ENCODE results near the gene REEP5.
A peak's percentile ranks its signal among the peaks of the same experiment; 100 is the strongest.
"Not testable (repeated sequence)": the region's sequence is repeated elsewhere in the genome, so short reads cannot be mapped to it uniquely, and the experiment has no call there.

REEP5 gene

DNA sequence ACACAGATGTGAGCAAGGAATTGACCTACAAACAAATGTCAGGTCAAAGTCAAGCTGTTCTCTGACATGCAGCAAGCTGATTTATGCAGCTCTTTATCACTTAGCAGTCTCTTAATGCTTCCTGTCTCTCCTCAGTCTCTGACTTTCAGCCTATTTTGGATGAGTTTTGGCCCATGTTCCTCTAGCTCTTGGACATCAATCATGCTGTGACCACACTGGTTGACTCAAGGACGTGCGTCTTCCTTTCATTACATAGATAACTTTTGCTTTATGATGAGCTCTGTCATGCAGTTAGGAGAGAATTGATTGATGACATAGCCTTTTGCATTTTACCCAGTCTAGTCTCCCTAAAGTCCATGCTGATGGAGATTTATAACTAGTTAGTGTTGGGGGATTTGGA, 9.4 kb upstream of the REEP5 start:
- DNase-seq = no peak

- DNase-seq = peak; percentile 43
Measured at GRCh38 chr5:112930082-112930344, 8.0 kb upstream of the REEP5 start.

- DNase-seq = peak; percentile 3
Measured at GRCh38 chr5:112929336-112930081, 7.5 kb upstream of the REEP5 start.

DNA sequence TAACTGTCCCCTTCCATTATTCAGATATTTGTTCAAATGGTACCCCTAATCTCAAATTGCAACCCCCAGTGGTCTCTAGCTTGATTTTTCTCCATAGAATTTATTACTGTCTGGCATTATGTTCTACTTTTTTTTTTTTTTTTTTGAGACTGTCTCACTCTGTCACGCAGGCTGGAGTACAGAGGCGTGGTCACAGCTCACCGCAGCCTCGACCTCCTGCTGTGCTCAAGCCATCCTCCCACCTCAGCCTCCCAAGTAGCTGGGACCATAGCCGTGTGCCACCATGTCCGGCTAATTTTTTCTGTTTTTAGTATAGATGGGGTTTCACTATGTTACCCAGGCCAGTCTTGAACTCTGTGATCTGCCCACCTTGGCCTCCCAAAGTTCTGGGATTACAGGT, 2.0 kb upstream of the REEP5 start:
- DNase-seq = no peak

DNA sequence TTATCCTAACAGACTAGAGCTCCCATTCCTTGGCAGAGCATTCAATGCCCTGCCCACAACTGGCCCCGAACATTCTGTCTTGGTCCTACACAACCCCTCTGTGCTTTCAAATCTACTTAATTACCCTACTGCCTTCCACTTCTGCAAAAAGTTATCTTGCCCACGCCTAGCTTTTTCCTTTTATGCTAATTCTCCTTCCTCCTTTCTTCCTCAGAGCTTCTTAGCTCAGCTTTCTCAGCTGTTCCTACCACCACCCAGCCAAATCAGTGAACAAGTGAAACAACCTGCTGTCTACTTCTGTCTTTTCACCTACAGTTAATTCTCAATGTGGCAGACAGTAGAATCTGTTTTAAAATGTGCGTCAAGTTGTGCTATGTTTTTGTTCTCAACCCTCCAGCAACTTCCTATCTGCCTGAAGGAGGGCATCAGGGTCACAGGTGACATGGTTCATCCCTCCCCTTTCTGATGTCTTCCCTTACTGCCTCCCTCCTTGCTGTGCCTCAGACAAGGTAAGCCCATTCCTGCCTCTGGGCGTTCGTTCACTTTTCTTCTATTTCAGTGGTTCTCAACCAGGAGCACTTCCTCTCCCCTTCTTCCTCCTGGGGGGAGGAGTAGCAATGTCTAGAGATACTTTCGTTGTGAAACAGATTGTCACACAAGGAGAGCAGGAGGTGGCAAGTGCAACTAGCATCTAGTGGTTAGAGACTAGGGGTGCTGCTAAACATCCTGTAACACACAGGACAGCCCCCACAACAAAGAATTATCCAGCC, 1.3 kb upstream of the REEP5 start:
- peak; percentile 31 for DNase-seq

- DNase-seq = peak; percentile 62
Measured at GRCh38 chr5:112921026-112921832, 798 bp downstream of the REEP5 start.

GRCh38 chr5:112919972-112920371, 2.1 kb downstream of the REEP5 start:
- DNase-seq = no peak

DNA sequence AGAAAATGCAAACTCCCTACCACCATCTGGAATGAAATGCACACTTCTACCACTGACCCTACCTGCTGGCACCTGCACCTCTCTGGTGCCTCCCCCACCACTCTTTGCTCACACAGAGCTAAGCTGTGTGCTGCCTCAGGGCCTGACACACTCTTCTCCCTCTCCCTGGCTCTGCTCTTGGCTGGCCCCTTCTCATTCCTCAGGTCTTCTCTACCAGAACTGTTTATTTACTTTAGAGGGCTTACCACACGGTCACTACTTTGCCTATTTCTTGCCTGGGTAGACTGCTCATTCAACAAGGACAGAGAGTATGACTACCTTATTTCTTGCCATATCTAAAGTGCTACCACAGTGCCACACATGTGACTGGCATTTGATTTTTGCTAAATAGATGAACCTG, 3.3 kb downstream of the REEP5 start:
- no peak for DNase-seq

DNA sequence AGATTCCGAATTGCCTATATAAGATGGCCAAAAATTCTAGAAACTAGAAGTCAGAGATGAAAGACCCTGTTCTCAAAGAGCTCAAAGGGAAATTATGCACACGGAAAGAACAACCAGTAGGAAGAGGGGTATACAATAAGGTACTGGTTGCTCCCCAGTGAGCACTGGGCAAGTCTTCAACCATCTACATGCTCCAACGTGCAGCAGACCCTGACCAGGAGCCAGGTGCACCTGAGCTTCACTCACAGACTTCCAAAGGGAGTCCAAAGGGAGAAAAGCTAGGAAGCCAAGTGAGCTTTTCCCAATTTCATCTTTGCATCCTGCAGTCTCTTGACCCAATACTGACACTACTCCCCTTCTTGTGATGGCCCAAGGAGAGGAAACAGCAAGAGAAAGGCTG, 3.9 kb downstream of the REEP5 start:
- DNase-seq = no peak

- DNase-seq = peak; percentile 30
Measured at GRCh38 chr5:112917453-112917995, 4.5 kb downstream of the REEP5 start.

GRCh38 chr5:112915831-112916230, 6.2 kb downstream of the REEP5 start:
- no peak for DNase-seq

DNA sequence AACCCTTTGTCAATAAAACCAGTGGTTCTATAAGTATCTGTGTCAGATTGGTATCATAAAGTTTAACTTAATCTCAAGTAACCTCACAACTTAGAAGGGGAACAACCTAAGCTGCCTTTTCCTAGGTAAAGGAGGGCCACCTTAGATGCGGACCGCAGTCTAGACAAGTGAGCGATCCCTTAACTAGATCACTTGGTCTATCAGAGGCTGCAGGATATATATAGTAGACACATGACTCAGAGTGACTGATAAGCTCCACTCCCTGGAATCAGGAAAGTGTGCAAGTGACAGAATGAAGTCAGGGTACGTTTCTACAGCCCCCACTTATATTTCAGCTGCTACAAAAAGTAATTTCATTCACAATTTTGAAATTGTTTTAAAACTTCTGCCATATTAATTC, 7.4 kb downstream of the REEP5 start:
- DNase-seq = no peak

- DNase-seq = no peak
Measured at GRCh38 chr5:112910529-112910928, 11.5 kb downstream of the REEP5 start.

- no peak for DNase-seq
Measured at GRCh38 chr5:112908854-112909253, 13.2 kb downstream of the REEP5 start.

DNA sequence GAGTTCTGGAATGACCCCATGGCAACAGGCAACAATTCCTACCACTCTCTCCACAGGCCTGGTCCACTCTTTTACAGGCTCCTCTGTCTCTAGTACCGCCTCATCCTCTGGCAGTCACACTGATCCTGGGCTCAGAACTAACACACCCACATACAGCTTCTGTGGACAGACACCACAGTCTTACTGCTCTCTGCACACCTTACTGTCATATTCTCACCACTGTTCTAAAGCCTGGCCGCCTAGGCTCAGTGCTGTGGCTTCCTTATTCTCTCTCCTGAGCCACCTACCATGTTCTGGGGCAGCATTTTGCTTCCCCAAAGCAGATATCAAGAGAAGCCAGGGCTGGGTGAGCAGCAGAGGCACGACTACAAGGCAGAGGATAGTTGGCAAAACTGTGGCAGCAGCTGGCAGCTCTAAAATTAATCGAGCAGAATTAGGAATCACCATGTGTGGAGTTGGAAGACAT, 14.8 kb downstream of the REEP5 start:
- no peak for DNase-seq

GRCh38 chr5:112906637-112907036, 15.4 kb downstream of the REEP5 start:
- DNase-seq = no peak

GRCh38 chr5:112904996-112905395, 17.0 kb downstream of the REEP5 start:
- DNase-seq = not testable (repeated sequence)

GRCh38 chr5:112902561-112902960, 19.5 kb downstream of the REEP5 start:
- DNase-seq = no peak

DNA sequence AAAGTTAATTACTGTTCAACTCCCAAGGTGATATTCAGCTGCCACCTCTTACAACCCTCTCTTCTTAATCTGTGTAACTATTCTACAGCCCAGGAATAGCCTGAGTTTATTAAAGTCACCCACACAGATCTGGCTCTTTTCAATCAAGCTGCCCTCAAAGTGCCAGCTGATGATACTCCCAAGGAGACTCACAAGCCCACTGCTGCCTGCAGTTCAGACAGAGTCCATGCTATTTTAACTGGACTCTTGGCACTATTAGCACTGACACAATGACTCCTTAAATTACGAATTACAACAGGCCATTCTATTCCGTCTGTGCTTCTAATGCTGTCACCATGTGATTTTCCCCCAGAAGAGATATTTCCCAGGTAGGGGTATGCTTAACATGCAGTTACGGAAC, 26.3 kb downstream of the REEP5 start:
- DNase-seq = no peak

GRCh38 chr5:112892776-112893175, 29.3 kb downstream of the REEP5 start:
- no peak for DNase-seq

DNA sequence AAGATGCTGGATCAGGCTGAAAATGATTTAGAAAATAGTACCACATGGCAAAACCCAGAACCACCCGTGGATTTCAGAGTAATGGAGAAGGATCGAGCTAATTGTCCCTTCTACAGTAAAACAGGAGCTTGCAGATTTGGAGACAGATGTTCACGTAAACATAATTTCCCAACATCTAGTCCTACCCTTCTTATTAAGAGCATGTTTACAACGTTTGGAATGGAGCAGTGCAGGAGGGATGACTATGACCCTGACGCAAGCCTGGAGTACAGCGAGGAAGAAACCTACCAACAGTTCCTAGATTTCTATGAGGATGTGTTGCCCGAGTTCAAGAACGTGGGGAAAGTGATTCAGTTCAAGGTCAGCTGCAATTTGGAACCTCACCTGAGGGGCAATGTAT, 30.0 kb downstream of the REEP5 start:
- DNase-seq = not testable (repeated sequence)

GRCh38 chr5:112886975-112887374, 35.1 kb downstream of the REEP5 start:
- peak; percentile 35 for DNase-seq

- DNase-seq = no peak
Measured at GRCh38 chr5:112885001-112885400, 37.0 kb downstream of the REEP5 start.

Measured in CD4-positive, alpha-beta T cell treated with Interleukin-6 for 4 hours (primary cell).